HepG2 (cell line): ENCODE data around the gene ANKRD11. TPM values are rescaled to one million over a fixed set of nuclear protein-coding genes. Genes with fewer than 3 reads are reported as not detected.

Experiments
- BORCS8-MEF2B ChIP-seq: sonication (generic); formaldehyde crosslinking; IDR thresholded peaks from 2 replicates; pipeline ENCODE4 v1.8.0; 2022; ENCODE audit warnings: mild to moderate bottlenecking, missing genetic modification reagents
- DMAP1 ChIP-seq: IDR thresholded peaks from 2 replicates; pipeline ENCODE4 v1.6.1; 2016
- EED ChIP-seq: sonication (generic); formaldehyde crosslinking; IDR thresholded peaks from 2 replicates; pipeline ENCODE4 v1.5.0; 2020; ENCODE audit warnings: mild to moderate bottlenecking, missing genetic modification reagents
- GZF1 ChIP-seq: sonication (generic); formaldehyde crosslinking; IDR thresholded peaks from 2 replicates; pipeline ENCODE4 v1.5.1; 2020; ENCODE audit warnings: mild to moderate bottlenecking, missing genetic modification reagents
- MAZ ChIP-seq, 2 experiments: sonication (generic) in 1 of 2; formaldehyde crosslinking in 1 of 2; IDR thresholded peaks; 2 replicates each; pipeline versions ENCODE4 v1.5.0 to v1.6.1; 2012 to 2020; ENCODE audit warnings: low read depth in 2 of 2, mild to moderate bottlenecking in 2 of 2, borderline replicate concordance in 1 of 2, improper control_type of control experiment in 1 of 2, low read length in 1 of 2, missing genetic modification reagents in 1 of 2, moderate library complexity in 1 of 2
- MEF2D ChIP-seq: sonication (generic); formaldehyde crosslinking; IDR thresholded peaks from 2 replicates; pipeline ENCODE4 v1.5.1; 2020; ENCODE audit warnings: mild to moderate bottlenecking, missing genetic modification reagents
- MXD4 ChIP-seq: IDR thresholded peaks from 2 replicates; pipeline ENCODE4 v1.6.1; 2016; ENCODE audit warnings: mild to moderate bottlenecking, missing biosample characterization, missing genetic modification reagents
- MYPOP ChIP-seq: sonication (generic); formaldehyde crosslinking; IDR thresholded peaks from 2 replicates; pipeline ENCODE4 v1.8.1; 2023; ENCODE audit warnings: mild to moderate bottlenecking, moderate library complexity, missing genetic modification reagents
- POGZ ChIP-seq: sonication (generic); formaldehyde crosslinking; IDR thresholded peaks from 2 replicates; pipeline ENCODE4 v1.4.0; 2020; ENCODE audit warnings: mild to moderate bottlenecking, missing genetic modification reagents
- RBAK ChIP-seq: sonication (generic); formaldehyde crosslinking; IDR thresholded peaks from 2 replicates; pipeline ENCODE4 v1.5.1; 2020; ENCODE audit warnings: mild to moderate bottlenecking, missing genetic modification reagents
- RFXAP ChIP-seq: sonication (generic); formaldehyde crosslinking; IDR thresholded peaks from 2 replicates; pipeline ENCODE4 v1.4.0; 2020; ENCODE audit warnings: missing genetic modification reagents, borderline replicate concordance
- SATB2 ChIP-seq: sonication (generic); formaldehyde crosslinking; IDR thresholded peaks from 2 replicates; pipeline ENCODE4 v1.5.0; 2020; ENCODE audit warnings: missing genetic modification reagents
- SIN3B ChIP-seq: fragments of 150-350 bp; IDR thresholded peaks from 2 replicates; pipeline ENCODE4 v1.6.1; 2014; ENCODE audit warnings: low read length
- SMAD3 ChIP-seq: sonication (generic); formaldehyde crosslinking; IDR thresholded peaks from 2 replicates; pipeline ENCODE4 v1.4.0; 2020; ENCODE audit warnings: missing genetic modification reagents
- SOX5 ChIP-seq: IDR thresholded peaks from 2 replicates; pipeline ENCODE4 v1.6.1; 2016; ENCODE audit warnings: borderline replicate concordance
- TCF7L2 ChIP-seq: IDR thresholded peaks from 2 replicates; pipeline ENCODE4 v1.6.1; 2011; ENCODE audit warnings: mild to moderate bottlenecking, low read depth, low read length, moderate library complexity
- ZFY ChIP-seq: sonication (generic); formaldehyde crosslinking; IDR thresholded peaks from 2 replicates; pipeline ENCODE4 v1.4.0; 2020; ENCODE audit warnings: missing genetic modification reagents
- ZNF331 ChIP-seq: sonication (generic); formaldehyde crosslinking; IDR thresholded peaks from 2 replicates; pipeline ENCODE4 v1.4.0; 2020; ENCODE audit warnings: missing genetic modification reagents
- ZNF558 ChIP-seq: sonication (generic); formaldehyde crosslinking; IDR thresholded peaks from 2 replicates; pipeline ENCODE4 v1.9.0; 2022; ENCODE audit warnings: mild to moderate bottlenecking, missing genetic modification reagents, borderline replicate concordance
- ZNF609 ChIP-seq: sonication (generic); formaldehyde crosslinking; IDR thresholded peaks from 2 replicates; pipeline ENCODE4 v1.4.0; 2020; ENCODE audit warnings: mild to moderate bottlenecking, missing genetic modification reagents, borderline replicate concordance
- polyA plus RNA-seq, 8 experiments: library from polyadenylated mRNA; depleted of rRNA in 3 of 8; stranded (reverse) in 7 of 8; unstranded in 1 of 8; fragments of >200 nt; fragmentation: Illumina TruSeq in 4 of 8; extraction: Trizol in 4 of 8; gene quantifications; 2 replicates each; pipeline versions ENCODE4 v1.2.1 to v1.2.3, GENCODE V29; 2011 to 2016; ENCODE audit warnings: low read depth in 4 of 8, missing spikeins in 1 of 8, mixed read lengths in 1 of 8; ENCODE audit not compliant: insufficient read depth in 1 of 8
- total RNA-seq, 5 experiments: library from RNA; depleted of rRNA; stranded (reverse); fragments of >200 nt; fragmentation: Illumina TruSeq; extraction: Trizol; gene quantifications; 2 replicates each; pipeline ENCODE4 v1.2.3, GENCODE V29; 2016; ENCODE audit warnings: low read depth in 1 of 5
- TF ChIP-seq, protein P1 (sequence below): sonication (generic); formaldehyde crosslinking; IDR thresholded peaks from 2 replicates; pipeline ENCODE4 v1.4.0; 2020; ENCODE audit warnings: missing genetic modification reagents

Gene ANKRD11
- total and polyA plus RNA-seq, 2 of the 13 experiments (the other 11 are each of a cell fraction or from before 2014, with no cell fraction given) = 21.4 to 38.4 TPM

- TF ChIP-seq MYPOP (CRISPR knock-in tag) = peak; percentile 97
- peak; percentile 96 for TF ChIP-seq MEF2D (CRISPR knock-in tag)
- peak; percentile 98 for TF ChIP-seq SMAD3
- peak; percentile 85 for TF ChIP-seq TCF7L2
- peak; percentile 67; the same call in 1 of the 2 replicates for TF ChIP-seq GZF1 (CRISPR knock-in tag)
- TF ChIP-seq DMAP1 (CRISPR knock-in tag) = peak; percentile 94
- TF ChIP-seq POGZ (CRISPR knock-in tag) = peak; percentile 94
- peak; percentile 35; the same call in 1 of the 2 replicates for TF ChIP-seq ZFY (CRISPR knock-in tag)
- peak; percentile 95 for TF ChIP-seq ZNF609 (CRISPR knock-in tag)
- TF ChIP-seq SOX5 (CRISPR knock-in tag) = peak; percentile 96
- no peak for TF ChIP-seq ZNF558
- TF ChIP-seq RBAK (CRISPR knock-in tag) = peak; percentile 85
- TF ChIP-seq MXD4 (CRISPR knock-in tag) = peak; percentile 99
- peak; percentile 92; the same call in 1 of the 2 replicates for TF ChIP-seq RFXAP
- TF ChIP-seq SIN3B = peak; percentile 43
- TF ChIP-seq MAZ (IDR thresholded peaks at IDR 0.05; ENCODE audit: borderline replicate concordance, low read depth, low read length) = no peak; the same call in none of the 2 replicates
- TF ChIP-seq MAZ (CRISPR knock-in tag; IDR thresholded peaks at IDR 0.05; ENCODE audit: low read depth) = peak; percentile 94
- TF ChIP-seq SATB2 = no peak
- TF ChIP-seq BORCS8-MEF2B = peak; percentile 87
- peak; percentile 98 for TF ChIP-seq ZNF331 (CRISPR knock-in tag)
- TF ChIP-seq, protein P1, sequence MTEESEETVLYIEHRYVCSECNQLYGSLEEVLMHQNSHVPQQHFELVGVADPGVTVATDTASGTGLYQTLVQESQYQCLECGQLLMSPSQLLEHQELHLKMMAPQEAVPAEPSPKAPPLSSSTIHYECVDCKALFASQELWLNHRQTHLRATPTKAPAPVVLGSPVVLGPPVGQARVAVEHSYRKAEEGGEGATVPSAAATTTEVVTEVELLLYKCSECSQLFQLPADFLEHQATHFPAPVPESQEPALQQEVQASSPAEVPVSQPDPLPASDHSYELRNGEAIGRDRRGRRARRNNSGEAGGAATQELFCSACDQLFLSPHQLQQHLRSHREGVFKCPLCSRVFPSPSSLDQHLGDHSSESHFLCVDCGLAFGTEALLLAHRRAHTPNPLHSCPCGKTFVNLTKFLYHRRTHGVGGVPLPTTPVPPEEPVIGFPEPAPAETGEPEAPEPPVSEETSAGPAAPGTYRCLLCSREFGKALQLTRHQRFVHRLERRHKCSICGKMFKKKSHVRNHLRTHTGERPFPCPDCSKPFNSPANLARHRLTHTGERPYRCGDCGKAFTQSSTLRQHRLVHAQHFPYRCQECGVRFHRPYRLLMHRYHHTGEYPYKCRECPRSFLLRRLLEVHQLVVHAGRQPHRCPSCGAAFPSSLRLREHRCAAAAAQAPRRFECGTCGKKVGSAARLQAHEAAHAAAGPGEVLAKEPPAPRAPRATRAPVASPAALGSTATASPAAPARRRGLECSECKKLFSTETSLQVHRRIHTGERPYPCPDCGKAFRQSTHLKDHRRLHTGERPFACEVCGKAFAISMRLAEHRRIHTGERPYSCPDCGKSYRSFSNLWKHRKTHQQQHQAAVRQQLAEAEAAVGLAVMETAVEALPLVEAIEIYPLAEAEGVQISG (CRISPR knock-in tag) = peak; percentile 90
- peak; percentile 93; the same call in 1 of the 2 replicates for TF ChIP-seq EED (CRISPR knock-in tag)
Measured at GRCh38 chr16:89395150-89396142, 94.9 kb downstream of the ANKRD11 start (continued).
